ENCODE measurements around the gene FAM187B. TPM values are rescaled to one million over a fixed set of nuclear protein-coding genes. Genes with fewer than 3 reads are reported as not detected.

The FAM187B gene
- polyA plus RNA-seq, 1 of the 3 experiments (the other 2 are of a cell fraction), result not detected

DNA sequence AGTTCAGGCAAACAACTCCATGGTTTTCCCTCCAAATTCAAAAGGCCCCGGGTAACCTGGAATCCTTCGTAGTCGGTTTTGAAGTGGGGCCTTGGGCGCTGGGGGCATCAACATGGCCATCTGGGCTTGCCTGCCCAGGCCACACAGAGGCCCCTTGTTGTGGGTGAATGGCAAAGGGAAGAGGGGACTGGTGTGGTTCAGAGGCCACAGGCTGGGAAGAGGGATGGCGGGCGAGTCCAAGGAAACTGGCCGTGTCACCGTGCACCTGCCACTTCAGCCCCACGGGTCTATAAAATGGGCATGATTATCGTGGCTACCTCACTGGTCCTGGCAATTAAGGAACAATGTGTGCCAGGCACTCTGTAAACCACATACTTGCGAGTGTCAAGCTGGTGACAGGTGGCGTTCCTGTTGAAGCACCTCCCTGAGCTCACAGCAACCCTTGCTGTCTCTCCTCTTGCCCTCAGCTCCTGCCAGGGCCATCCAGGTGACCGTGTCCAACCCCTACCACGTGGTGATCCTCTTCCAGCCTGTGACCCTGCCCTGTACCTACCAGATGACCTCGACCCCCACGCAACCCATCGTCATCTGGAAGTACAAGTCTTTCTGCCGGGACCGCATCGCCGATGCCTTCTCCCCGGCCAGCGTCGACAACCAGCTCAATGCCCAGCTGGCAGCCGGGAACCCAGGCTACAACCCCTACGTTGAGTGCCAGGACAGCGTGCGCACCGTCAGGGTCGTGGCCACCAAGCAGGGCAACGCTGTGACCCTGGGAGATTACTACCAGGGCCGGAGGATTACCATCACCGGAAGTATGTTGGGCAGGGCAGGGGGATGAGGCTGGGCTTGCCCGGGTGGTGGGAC lies 21.5 kb upstream of the FAM187B start:
- POLR2A ChIA-PET, result no interaction called here
- H3K4me3 ChIP-seq (ENCODE audit: low read depth in 2 of 2, low read length in 1 of 2), result no peak overlapping the region

DNA sequence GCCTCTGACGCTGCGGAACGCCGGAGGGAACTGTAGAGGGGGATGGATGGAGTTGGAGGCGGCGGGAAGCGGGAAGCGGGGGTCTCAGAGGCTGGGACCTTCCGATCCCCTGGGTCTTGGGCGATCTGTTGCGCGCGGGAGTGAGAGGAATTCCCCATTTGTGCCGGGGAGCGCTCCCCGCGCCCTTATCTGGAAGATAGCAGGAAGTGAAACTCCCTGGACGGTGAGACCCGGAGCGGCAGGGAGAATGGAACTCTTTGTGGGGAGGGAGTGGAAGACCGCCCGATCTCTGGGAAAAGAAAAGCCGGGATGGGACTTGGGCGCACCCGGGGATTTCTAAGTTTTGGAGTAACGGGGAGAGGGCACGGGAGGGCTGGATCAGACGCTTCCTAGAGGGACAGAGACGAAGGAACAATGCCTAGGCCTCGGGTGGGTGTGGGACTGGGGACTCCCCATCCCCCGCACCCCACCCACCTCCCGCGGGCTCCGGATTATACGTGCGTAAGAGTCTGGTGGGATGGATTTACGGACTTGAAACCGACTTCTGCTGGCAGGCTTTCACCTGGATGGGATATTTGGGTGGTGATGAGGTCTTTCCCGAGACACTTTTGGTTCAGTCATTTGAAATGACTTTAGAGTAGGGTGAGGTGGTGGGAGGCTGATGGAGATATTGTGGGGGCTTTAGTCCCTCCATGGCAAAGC lies 20.8 kb upstream of the FAM187B start:
- DNase-seq, result no peak
- H3K79me2 ChIP-seq (ENCODE audit: insufficient read depth), result no peaks in the 10 kb centered on the region
- CTCF ChIA-PET, result no interaction called here

More for the DNA sequence above, 21.5 kb upstream of the FAM187B start:
- Histone ChIP-seq H3K36me3 (replicated peaks in 1 of 2; ENCODE audit: control insufficient read depth in 1 of 2, insufficient read depth in 2 of 2, low read length in 1 of 2) (no peaks in the 10 kb centered on the region), H3K4me1 (ENCODE audit: control insufficient read depth in 1 of 2, insufficient read depth in 2 of 2, low read depth in 1 of 2, low read length in 1 of 2) (no peaks in the 10 kb centered on the region), H3K9ac (no peak overlapping the region), H3F3A (replicated peaks; ENCODE audit: insufficient read depth) (no peaks in the 10 kb centered on the region), H2AFZ (ENCODE audit: low read depth) (no peak overlapping the region), H3K9me3 (no peaks in the 10 kb centered on the region), H3K27me3 (ENCODE audit: insufficient read depth) (peaks cover 51% of the 10 kb centered on the region), H4K20me1 (ENCODE audit: insufficient read depth) (no peaks in the 10 kb centered on the region), H3K27ac (ENCODE audit: low read depth in 2 of 2, low read length in 1 of 2) (no peak overlapping the region), H3K9me2 (no peaks in the 10 kb centered on the region), H3K79me2 (ENCODE audit: insufficient read depth) (no peaks in the 10 kb centered on the region), H3K4me2 (no peak overlapping the region)
- TF ChIP-seq, protein P1, sequence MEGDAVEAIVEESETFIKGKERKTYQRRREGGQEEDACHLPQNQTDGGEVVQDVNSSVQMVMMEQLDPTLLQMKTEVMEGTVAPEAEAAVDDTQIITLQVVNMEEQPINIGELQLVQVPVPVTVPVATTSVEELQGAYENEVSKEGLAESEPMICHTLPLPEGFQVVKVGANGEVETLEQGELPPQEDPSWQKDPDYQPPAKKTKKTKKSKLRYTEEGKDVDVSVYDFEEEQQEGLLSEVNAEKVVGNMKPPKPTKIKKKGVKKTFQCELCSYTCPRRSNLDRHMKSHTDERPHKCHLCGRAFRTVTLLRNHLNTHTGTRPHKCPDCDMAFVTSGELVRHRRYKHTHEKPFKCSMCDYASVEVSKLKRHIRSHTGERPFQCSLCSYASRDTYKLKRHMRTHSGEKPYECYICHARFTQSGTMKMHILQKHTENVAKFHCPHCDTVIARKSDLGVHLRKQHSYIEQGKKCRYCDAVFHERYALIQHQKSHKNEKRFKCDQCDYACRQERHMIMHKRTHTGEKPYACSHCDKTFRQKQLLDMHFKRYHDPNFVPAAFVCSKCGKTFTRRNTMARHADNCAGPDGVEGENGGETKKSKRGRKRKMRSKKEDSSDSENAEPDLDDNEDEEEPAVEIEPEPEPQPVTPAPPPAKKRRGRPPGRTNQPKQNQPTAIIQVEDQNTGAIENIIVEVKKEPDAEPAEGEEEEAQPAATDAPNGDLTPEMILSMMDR (IDR thresholded peaks at IDR 0.05), result no peak
- TF ChIP-seq MEF2A (IDR thresholded peaks at IDR 0.05; ENCODE audit: borderline replicate concordance, low read depth) (no peak), NRF1 (IDR thresholded peaks at IDR 0.05; ENCODE audit: low read depth, low read length) (no peak)
- WGBS (ENCODE audit: low lambda C conversion rate), result 36% methylated on average over 26 of the region's 34 CpGs
- no peak for DNase-seq
- CTCF ChIA-PET, result no interaction called here

More for the DNA sequence above, 20.8 kb upstream of the FAM187B start:
- Histone ChIP-seq H3K36me3 (replicated peaks in 1 of 2; ENCODE audit: control insufficient read depth in 1 of 2, insufficient read depth in 2 of 2, low read length in 1 of 2) (no peaks in the 10 kb centered on the region), H3K27me3 (ENCODE audit: insufficient read depth) (peaks cover 51% of the 10 kb centered on the region), H4K20me1 (ENCODE audit: insufficient read depth) (no peaks in the 10 kb centered on the region), H3K4me1 (ENCODE audit: control insufficient read depth in 1 of 2, insufficient read depth in 2 of 2, low read depth in 1 of 2, low read length in 1 of 2) (no peaks in the 10 kb centered on the region), H3K9ac (no peak overlapping the region), H3K4me2 (no peak overlapping the region), H3F3A (replicated peaks; ENCODE audit: insufficient read depth) (no peaks in the 10 kb centered on the region), H3K9me3 (no peaks in the 10 kb centered on the region; the same call in 1 of the 2 replicates), H3K27ac (ENCODE audit: low read depth in 2 of 2, low read length in 1 of 2) (no peak overlapping the region), H2AFZ (ENCODE audit: low read depth) (no peak overlapping the region), H3K4me3 (ENCODE audit: low read depth in 2 of 2, low read length in 1 of 2) (no peak overlapping the region), H3K9me2 (no peaks in the 10 kb centered on the region)
- TF ChIP-seq TAF1 (IDR thresholded peaks at IDR 0.05; ENCODE audit: borderline replicate concordance, low read depth, low read length) (no peak), EP300 (IDR thresholded peaks at IDR 0.05; ENCODE audit: borderline replicate concordance in 1 of 2, low read depth in 1 of 2, low read length in 1 of 2) (no peak), SIN3A (IDR thresholded peaks at IDR 0.05; ENCODE audit: borderline replicate concordance, low read depth, low read length) (no peak), MEF2A (IDR thresholded peaks at IDR 0.05; ENCODE audit: borderline replicate concordance, low read depth) (no peak), NRF1 (IDR thresholded peaks at IDR 0.05; ENCODE audit: low read depth, low read length) (no peak), POLR2AphosphoS5 (IDR thresholded peaks at IDR 0.05; ENCODE audit: low read depth, low read length) (no peak), SMC3 (IDR thresholded peaks at IDR 0.05; ENCODE audit: low read depth, low read length) (no peak), TEAD4 (IDR thresholded peaks at IDR 0.05; ENCODE audit: borderline replicate concordance, insufficient read depth) (no peak)
- TF ChIP-seq, protein P1 (IDR thresholded peaks at IDR 0.05), result no peak
- TF ChIP-seq, protein P2, sequence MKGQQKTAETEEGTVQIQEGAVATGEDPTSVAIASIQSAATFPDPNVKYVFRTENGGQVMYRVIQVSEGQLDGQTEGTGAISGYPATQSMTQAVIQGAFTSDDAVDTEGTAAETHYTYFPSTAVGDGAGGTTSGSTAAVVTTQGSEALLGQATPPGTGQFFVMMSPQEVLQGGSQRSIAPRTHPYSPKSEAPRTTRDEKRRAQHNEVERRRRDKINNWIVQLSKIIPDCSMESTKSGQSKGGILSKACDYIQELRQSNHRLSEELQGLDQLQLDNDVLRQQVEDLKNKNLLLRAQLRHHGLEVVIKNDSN (IDR thresholded peaks at IDR 0.05; ENCODE audit: borderline replicate concordance, low read depth), result no peak
- TF ChIP-seq, protein P3, sequence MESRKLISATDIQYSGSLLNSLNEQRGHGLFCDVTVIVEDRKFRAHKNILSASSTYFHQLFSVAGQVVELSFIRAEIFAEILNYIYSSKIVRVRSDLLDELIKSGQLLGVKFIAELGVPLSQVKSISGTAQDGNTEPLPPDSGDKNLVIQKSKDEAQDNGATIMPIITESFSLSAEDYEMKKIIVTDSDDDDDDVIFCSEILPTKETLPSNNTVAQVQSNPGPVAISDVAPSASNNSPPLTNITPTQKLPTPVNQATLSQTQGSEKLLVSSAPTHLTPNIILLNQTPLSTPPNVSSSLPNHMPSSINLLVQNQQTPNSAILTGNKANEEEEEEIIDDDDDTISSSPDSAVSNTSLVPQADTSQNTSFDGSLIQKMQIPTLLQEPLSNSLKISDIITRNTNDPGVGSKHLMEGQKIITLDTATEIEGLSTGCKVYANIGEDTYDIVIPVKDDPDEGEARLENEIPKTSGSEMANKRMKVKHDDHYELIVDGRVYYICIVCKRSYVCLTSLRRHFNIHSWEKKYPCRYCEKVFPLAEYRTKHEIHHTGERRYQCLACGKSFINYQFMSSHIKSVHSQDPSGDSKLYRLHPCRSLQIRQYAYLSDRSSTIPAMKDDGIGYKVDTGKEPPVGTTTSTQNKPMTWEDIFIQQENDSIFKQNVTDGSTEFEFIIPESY (IDR thresholded peaks at IDR 0.05; ENCODE audit: borderline replicate concordance, low read depth), result no peak
- POLR2A ChIA-PET, result no interaction called here
- WGBS (ENCODE audit: low lambda C conversion rate), result 14% methylated on average over 39 of the region's 39 CpGs
